Breast epithelium (tissue), 4 donors: Measurements from ENCODE around the gene BID. TPM values are rescaled to one million over a fixed set of nuclear protein-coding genes. Genes with fewer than 3 reads are reported as not detected.

Source experiments
- DNase-seq, 2 donors: peaks; one replicate each; pipeline ENCODE4 v3.0.0-alpha.2; 2019; ENCODE audit warnings: low spot score in 2 of 2
- H3K27ac ChIP-seq, 2 donors: fragments of 200-600 bp; sonication (generic) in 1 of 2; one replicate each; pipeline ENCODE4 v1.5.1; 2016 to 2019; ENCODE audit warnings: mild to moderate bottlenecking in 1 of 2
- H3K27me3 ChIP-seq, 2 donors: fragments of 200-600 bp; sonication (generic) in 1 of 2; one replicate each; pipeline versions ENCODE4 v1.5.1 to v1.6.0; 2017 to 2019; ENCODE audit warnings: control low read depth in 1 of 2, mild to moderate bottlenecking in 1 of 2
- H3K36me3 ChIP-seq: fragments of 200-600 bp; one replicate; pipeline ENCODE4 v1.5.1; 2019
- H3K4me1 ChIP-seq, 2 donors: fragments of 200-600 bp; sonication (generic); one replicate each; pipeline ENCODE4 v1.5.1; 2016 to 2019; ENCODE audit warnings: control low read depth in 1 of 2
- H3K4me3 ChIP-seq, 3 donors: fragments of 200-600 bp; sonication (generic); 1 replicate in 2 of 3; 2 replicates in 1 of 3; pipeline ENCODE4 v1.5.1; 2016 to 2019; ENCODE audit warnings: mild to moderate bottlenecking in 3 of 3, moderate library complexity in 2 of 3
- H3K9me3 ChIP-seq, 2 donors: fragments of 200-600 bp; sonication (generic) in 1 of 2; one replicate each; pipeline ENCODE4 v1.5.1; 2016 to 2019; ENCODE audit warnings: control low read depth in 1 of 2
- POLR2A ChIP-seq: fragments of 450-650 bp; IDR thresholded peaks from one replicate; pipeline ENCODE4 v1.6.1; 2016; ENCODE audit warnings: antibody characterized with exemption, mild to moderate bottlenecking, moderate library complexity
- POLR2AphosphoS5 ChIP-seq, 3 donors: sonication (generic); formaldehyde crosslinking; IDR thresholded peaks; one replicate each; pipeline ENCODE4 v1.6.1; 2017; ENCODE audit warnings: antibody characterized with exemption in 3 of 3
- intact Hi-C: fragments of 100-400 bp; cut with DNase I; formaldehyde crosslinking; loops from one replicate; pipeline ENCODE4 v1.15.1; 2023; ENCODE audit warnings: low total_unique reads
- total RNA-seq, 3 donors: library from RNA; depleted of rRNA; stranded (reverse); fragments of >200 nt; gene quantifications; one replicate each; pipeline ENCODE4 v1.1.0, GENCODE V29; 2016
- TF ChIP-seq, protein P1 (sequence below), 3 donors: fragments of 450-650 bp; IDR thresholded peaks; one replicate each; pipeline ENCODE4 v1.5.1; 2016 to 2017; ENCODE audit warnings: antibody characterized with exemption in 3 of 3, mild to moderate bottlenecking in 3 of 3, moderate library complexity in 3 of 3

BID gene
- total RNA-seq, 3 donors from 2014 or later = 25.9 to 35.7 (median 29.0) TPM

DNA sequence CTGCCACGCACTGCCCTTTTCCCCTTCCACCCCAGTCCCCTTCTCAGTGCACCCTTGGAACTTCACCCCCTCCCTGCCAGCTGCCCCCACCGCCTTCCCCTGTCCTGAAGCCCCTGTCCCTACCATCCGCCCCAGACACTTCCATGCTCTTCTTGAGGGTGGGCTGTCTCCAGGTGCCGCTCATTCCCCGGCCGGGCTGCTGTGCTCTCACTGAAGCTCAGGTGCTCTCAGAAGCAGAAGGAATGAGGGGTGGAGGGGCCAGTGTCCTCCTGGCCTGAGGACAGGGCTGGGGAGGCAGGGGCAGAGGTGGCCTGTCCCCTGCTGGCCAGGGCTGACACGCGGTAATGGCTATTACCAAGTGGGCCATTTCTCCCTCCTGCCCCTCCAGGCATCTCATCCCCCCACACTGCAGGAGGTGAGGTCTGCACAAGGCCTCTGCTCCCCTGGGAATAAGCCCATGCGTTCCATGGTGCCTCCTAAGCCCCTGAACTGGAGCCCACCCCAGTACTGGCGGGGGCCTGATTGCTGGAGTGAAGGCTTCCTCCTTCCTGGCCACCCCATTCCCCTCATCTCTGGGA, 6.6 kb upstream of the BID start:
- no peaks in the 10 kb centered on the region for H3K36me3 ChIP-seq
- intact Hi-C loops = no loop called here
- peaks cover 0 to 3% of the 10 kb centered on the region in 2 donors for H3K4me1 ChIP-seq
- no peak overlapping the region for H3K4me3 ChIP-seq
- no peaks in the 10 kb centered on the region for H3K27me3 ChIP-seq
- H3K27ac ChIP-seq = no peak overlapping the region
- H3K9me3 ChIP-seq = no peaks in the 10 kb centered on the region
- TF ChIP-seq, protein P1, sequence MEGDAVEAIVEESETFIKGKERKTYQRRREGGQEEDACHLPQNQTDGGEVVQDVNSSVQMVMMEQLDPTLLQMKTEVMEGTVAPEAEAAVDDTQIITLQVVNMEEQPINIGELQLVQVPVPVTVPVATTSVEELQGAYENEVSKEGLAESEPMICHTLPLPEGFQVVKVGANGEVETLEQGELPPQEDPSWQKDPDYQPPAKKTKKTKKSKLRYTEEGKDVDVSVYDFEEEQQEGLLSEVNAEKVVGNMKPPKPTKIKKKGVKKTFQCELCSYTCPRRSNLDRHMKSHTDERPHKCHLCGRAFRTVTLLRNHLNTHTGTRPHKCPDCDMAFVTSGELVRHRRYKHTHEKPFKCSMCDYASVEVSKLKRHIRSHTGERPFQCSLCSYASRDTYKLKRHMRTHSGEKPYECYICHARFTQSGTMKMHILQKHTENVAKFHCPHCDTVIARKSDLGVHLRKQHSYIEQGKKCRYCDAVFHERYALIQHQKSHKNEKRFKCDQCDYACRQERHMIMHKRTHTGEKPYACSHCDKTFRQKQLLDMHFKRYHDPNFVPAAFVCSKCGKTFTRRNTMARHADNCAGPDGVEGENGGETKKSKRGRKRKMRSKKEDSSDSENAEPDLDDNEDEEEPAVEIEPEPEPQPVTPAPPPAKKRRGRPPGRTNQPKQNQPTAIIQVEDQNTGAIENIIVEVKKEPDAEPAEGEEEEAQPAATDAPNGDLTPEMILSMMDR (IDR thresholded peaks at IDR 0.05) = no peak
- TF ChIP-seq POLR2A = no peak
- no peak for TF ChIP-seq POLR2AphosphoS5 (IDR thresholded peaks at IDR 0.05)
- no peak for DNase-seq

DNA sequence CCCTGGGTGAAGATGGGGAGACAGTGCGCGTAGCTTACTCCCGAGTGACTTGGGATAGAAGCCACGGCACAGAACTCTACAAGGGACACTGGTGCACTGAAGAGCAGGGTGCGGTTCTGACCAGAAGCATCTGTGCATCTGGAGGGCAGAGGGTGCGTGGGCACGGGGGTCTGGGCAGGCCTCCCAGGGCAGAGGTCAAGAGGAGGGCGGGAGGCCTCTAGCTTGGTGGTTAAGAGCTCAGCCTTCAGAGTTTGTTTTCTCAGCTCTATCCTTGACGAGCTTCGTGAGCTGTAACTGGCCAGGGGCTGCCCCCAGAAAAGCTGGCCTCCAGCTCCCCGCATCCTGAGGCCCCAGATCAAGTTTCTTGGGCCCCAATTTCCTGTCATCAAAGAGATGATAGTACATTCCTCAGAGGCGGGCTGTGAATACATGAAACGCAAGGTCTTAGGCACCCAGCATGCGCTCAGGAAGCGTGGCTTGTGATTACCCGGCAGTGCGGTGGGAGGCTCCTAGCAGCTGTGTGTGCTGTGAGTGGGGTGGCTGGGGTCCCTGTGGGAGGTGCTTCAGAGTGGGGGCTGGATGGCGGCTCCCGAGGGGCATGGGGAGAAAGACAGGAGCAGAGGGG, 6.0 kb upstream of the BID start:
- Histone ChIP-seq H3K4me1 (peaks cover 0 to 3% of the 10 kb centered on the region in 2 donors), H3K36me3 (no peaks in the 10 kb centered on the region), H3K27me3 (no peaks in the 10 kb centered on the region), H3K27ac (no peak overlapping the region), H3K4me3 (no peak overlapping the region), H3K9me3 (no peaks in the 10 kb centered on the region)
- TF ChIP-seq POLR2A (no peak), POLR2AphosphoS5 (IDR thresholded peaks at IDR 0.05) (no peak)
- TF ChIP-seq, protein P1 (IDR thresholded peaks at IDR 0.05) = no peak
- intact Hi-C loops = no loop called here
- no peak for DNase-seq

DNA sequence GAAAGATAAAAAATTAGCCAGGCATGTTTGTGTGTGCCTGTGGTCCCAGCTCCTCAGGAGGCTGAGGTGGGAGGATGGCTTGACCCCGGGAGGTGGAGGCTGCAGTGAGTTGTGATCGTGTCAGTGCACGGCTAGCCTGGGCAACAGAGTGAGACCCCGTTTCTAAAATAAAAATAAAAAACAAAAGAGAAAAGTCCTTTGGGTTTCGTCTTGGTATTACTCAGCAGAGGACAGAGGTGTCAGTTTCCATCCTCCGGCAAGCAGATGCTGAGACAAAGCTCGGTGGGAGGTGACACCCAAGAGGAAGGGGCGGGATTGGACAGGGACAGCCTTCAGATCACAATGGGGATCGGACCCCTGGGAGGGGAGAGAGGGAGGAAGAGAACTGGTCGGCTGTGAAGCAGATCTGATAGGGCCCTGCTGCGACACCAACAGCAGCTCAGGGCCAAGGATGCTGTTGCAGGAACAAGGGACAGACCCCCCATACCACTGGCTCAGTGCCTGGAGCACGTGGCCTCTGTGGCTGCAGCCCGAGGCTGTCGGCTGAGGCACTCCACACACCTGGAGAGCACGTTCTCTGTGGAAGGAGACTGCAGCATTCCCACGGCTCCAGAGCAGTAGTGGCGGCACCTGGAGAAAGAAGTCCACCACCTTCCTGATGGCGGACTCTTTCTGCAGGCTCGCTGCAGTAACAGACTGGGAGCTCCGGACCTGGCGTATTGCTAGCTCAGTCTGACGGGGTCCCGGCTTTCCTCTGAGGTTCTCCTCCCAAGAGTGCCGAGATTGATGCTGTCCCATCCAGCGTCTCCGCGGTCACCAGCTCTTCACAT, 5.2 kb upstream of the BID start:
- peaks cover 0 to 3% of the 10 kb centered on the region in 2 donors for H3K4me1 ChIP-seq
- H3K36me3 ChIP-seq = no peaks in the 10 kb centered on the region
- no peak for DNase-seq
- TF ChIP-seq, protein P1 (IDR thresholded peaks at IDR 0.05) = no peak
- TF ChIP-seq POLR2AphosphoS5 (IDR thresholded peaks at IDR 0.05) (no peak), POLR2A (no peak)
- no peaks in the 10 kb centered on the region for H3K27me3 ChIP-seq
- no peak overlapping the region for H3K4me3 ChIP-seq
- no peak overlapping the region for H3K27ac ChIP-seq
- no peaks in the 10 kb centered on the region for H3K9me3 ChIP-seq
- intact Hi-C loops = no loop called here

- Histone ChIP-seq H3K9me3 (no peaks in the 10 kb centered on the region), H3K4me1 (peaks cover 0 to 3% of the 10 kb centered on the region in 2 donors), H3K27me3 (no peaks in the 10 kb centered on the region), H3K4me3 (no peak overlapping the region), H3K36me3 (no peaks in the 10 kb centered on the region), H3K27ac (no peak overlapping the region)
- intact Hi-C loops = no loop called here
- DNase-seq = no peak
- TF ChIP-seq, protein P1 (IDR thresholded peaks at IDR 0.05) = no peak
- TF ChIP-seq POLR2A = no peak
Measured at GRCh38 chr22:17778412-17778976, 4.2 kb upstream of the BID start.

- intact Hi-C loops = no loop called here
- Histone ChIP-seq H3K27me3 (no peaks in the 10 kb centered on the region), H3K36me3 (no peaks in the 10 kb centered on the region), H3K4me3 (peak overlapping the region; percentile 27 to 61 (median 30)), H3K4me1 (peaks cover 3 to 8% of the 10 kb centered on the region in 2 donors), H3K27ac (peak overlapping the region; percentile 3 to 65), H3K9me3 (no peaks in the 10 kb centered on the region)
- TF ChIP-seq, protein P1 (IDR thresholded peaks at IDR 0.05) = no peak
- TF ChIP-seq POLR2AphosphoS5 (IDR thresholded peaks at IDR 0.05) (no peak), POLR2A (no peak)
- no peak for DNase-seq
Measured at GRCh38 chr22:17777717-17778044, 3.4 kb upstream of the BID start.
